Colon (tissue), 2 donors: ENCODE data around the gene ALAD.
"Not testable (repeated sequence)": the region's sequence is repeated elsewhere in the genome, so short reads cannot be mapped to it uniquely, and the experiment has no call there.

Source experiments
- FAIRE-seq: peaks from 2 replicates; lab custom pipeline; 2012; peaks lifted over from hg19 to GRCh38; lab: Jason Lieb, UNC
- donor health status: control.
- donor health status: control.

ALAD gene

GRCh38 chr9:113373256-113373655, 27.8 kb downstream of the ALAD start:
- no peak for FAIRE-seq

DNA sequence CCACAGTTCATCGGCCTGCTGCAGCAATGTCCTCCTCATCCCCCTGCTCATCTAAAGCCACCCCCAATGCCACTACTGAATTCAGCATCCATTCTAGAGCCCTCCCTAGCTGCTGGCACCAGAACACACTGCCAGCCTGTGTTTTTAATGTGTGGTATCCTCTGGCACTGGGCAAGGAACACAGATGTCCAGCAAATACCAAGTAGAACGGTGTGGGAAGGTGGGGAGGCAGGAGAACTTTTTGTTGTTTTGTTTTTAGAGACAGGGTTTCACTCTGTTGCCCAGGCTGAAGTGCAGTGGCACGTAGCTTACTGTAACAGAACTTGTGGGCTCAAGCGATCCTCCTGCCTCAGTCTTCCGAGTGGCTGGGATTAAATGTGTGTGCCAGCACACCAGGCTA, 29.0 kb downstream of the ALAD start:
- FAIRE-seq: no peak

DNA sequence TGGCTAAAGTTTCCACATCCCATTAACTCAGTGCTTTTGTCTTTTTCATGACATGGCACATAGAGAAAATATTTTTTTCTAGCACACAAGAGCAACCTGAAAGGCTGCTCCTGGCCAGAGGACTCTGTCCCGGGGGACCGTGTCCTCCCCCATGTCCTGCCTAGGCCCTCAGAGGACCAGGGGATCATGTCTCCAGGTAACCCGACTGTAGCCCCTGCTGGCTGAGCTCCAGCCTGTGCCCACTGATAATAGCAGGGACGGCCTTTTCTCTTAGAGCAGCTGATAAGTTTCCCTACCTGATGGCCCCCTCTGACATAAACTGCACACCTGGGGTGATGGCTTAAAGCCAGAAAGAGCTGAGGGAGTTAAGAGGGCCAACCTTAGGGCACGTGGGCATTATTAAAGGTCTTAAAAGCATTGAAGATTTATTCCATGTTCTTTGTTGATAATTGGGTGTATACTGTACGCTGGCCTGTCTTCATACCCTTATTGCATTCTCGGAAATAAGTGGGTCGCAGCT, 30.2 kb downstream of the ALAD start:
- no peak for FAIRE-seq

- no peak for FAIRE-seq
These were observed 31.3 kb downstream of the ALAD start for GRCh38 chr9:113369855-113370140.

GRCh38 chr9:113368982-113369854, 31.9 kb downstream of the ALAD start:
- no peak for FAIRE-seq

DNA sequence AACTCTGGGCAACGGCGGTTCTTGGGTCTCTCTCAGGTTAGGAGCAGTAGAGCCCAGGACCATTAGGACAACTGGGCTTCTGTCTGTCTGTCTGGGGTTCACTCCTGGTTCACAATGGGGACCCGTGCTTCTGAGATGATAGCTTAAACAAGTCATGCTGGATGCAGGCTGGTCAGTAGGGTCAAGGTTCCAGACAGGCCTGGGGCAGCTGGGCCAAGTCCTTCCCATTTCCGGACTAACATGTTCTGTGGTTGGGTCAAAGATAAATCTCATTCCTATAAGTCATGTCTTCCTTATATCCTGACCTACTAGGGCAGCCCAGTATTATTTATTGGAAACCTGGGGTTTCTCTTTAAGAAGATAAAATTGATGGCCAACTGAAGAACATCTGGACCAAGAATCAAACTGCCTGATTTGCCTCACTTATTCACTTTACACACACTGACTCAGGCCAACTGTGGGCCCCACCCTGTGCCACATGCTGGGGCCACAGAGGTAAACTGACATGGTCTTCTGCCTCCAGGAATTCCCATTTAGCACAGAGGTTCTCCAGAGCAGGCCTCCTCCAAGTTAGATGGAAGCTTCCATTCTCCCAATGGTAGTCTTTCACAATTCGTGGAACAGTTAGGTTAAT, 32.6 kb downstream of the ALAD start:
- no peak for FAIRE-seq

GRCh38 chr9:113365652-113366051, 35.4 kb downstream of the ALAD start:
- FAIRE-seq: not testable (repeated sequence)

- no peak for FAIRE-seq
These were observed 36.1 kb downstream of the ALAD start for GRCh38 chr9:113364951-113365350.

- no peak for FAIRE-seq
These were observed 37.7 kb downstream of the ALAD start for GRCh38 chr9:113363336-113363735.

- no peak for FAIRE-seq
These were observed 39.6 kb downstream of the ALAD start for GRCh38 chr9:113361304-113362018.

GRCh38 chr9:113360242-113360842, 40.7 kb downstream of the ALAD start:
- FAIRE-seq: no peak

DNA sequence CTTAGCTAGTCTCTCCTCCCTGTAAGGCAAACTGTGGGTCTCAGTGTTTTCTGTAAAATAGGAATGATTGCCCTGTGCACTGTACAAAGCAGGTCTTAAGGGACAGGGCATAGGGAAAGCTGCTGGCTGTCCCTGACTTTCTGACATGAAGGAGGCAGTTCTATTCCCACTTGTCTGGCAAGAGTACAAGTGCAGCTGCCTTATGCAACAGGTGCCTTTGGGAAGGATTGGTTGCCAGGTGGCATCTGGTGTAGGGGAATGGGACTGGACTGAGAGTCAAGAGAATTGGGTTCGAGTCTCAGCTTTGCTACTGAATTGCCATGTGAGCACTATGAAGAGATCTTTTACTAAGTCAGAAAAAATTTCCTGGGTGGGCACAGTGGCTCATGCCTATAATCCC, 41.7 kb downstream of the ALAD start:
- FAIRE-seq: no peak

DNA sequence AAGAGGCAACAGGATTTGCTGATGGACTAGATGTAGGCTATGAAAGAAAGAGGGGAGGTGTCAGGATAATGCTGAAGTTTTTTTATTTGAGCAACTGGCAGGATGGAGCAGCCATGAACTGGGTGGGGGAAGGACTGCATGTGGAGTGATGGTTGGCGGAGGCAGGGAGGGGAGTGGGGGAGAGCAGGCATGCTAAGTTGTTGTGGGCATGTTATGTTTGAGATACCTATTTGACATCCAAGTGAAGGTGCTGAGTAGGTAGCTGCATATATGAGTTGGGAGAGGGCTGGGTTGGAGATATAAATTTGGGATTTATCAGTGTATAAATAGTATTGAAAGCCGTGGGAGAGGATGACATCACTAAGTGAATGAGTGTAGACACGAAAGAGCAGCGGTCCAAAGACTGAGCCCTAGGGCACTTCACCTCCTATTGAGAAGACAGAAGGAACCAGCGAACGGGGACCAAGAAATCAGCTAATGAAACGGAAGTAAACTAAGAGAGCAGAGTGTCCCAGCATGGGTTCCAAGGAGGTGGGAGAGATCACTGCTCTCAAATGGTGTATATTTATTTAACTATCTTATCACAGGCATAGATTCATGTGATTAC, 44.3 kb downstream of the ALAD start:
- FAIRE-seq: no peak

- no peak for FAIRE-seq
These were observed 46.0 kb downstream of the ALAD start for GRCh38 chr9:113355040-113355596.

- no peak for FAIRE-seq
These were observed 48.7 kb downstream of the ALAD start for GRCh38 chr9:113352411-113352810.

- no peak for FAIRE-seq
These were observed 49.1 kb downstream of the ALAD start for GRCh38 chr9:113352006-113352405.

- no peak for FAIRE-seq
These were observed 50.1 kb downstream of the ALAD start for GRCh38 chr9:113350937-113351336.

GRCh38 chr9:113350107-113350661, 50.9 kb downstream of the ALAD start:
- no peak for FAIRE-seq

DNA sequence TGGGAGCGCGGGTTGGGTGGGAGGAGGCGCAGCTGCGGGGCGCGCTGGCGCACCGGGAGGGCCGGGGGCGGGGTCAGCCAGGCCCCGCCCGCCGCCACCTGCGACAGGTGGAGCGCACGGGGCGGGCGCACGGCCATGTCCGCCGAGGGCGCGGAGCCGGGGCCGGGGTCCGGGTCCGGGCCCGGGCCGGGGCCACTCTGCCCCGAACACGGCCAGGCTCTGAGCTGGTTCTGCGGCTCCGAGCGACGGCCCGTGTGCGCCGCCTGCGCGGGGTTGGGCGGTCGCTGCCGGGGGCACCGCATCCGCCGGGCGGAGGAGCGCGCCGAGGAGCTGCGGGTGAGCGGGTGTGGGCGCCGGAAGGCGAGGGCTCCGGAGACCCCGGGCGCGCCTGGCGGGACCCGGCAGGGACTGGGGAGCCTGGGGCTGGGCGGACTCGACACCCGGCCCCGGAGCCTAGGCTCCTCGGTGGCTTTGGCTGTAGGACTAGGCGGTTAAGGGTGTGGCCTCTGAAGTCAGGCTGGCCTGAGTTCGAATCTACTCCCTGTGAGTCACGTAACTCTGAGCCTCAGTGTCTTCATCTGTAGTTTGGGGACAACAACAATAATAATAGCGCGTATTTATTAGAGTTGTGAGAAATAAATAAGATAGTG, 51.5 kb downstream of the ALAD start, which contains the start of gene BSPRY:
BSPRY (plus strand) TSS at position 97 of the 650 bp plus-strand sequence; CDS start at position 136, 39 bp downstream.
- FAIRE-seq: no peak

DNA sequence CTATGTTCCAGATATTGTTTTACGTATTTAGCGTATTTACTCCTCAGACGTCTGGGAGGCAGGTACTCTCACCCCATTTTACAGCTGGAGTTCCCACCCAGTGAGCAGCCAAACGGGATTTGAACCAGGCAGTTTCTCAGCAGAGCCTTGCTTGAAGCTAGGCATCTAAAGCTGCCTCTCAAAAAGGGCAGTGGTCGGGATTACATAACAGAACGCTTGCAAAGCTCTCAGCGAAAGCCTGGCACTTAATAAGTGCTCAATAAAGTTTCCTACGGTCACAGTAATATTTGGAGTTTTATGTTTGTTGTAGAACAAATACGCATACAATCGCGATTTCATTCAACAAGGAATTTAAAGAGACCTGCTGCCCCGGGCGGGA, 52.0 kb downstream of the ALAD start:
- no peak for FAIRE-seq

DNA sequence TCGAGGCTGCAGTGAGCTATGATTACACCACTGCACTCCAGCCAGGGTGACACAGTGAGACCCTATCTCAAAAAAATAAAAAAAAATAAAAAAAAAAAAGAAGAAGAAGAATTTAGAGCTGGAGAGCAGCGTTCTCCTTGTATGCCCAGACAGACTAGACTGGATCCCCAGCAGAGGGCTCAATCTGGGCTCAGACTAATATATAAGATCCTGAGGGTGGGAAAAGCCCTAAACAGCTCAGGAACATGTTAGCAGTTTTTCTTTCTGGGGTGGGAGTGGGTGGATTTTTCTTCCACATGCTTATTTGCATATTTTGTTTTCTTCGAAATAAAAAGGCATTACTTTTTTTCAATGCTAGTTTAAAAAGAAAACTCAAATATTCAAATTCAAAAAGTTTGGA, 52.6 kb downstream of the ALAD start:
- no peak for FAIRE-seq
